ENCODE data around the gene MYOD1.

GRCh38 chr11:17699147-17700114 is 19.9 kb upstream of the MYOD1 start:
- no peak for TF ChIP-seq POLR2A (IDR thresholded peaks at IDR 0.05; ENCODE audit: low read depth)
- TF ChIP-seq, protein P1, sequence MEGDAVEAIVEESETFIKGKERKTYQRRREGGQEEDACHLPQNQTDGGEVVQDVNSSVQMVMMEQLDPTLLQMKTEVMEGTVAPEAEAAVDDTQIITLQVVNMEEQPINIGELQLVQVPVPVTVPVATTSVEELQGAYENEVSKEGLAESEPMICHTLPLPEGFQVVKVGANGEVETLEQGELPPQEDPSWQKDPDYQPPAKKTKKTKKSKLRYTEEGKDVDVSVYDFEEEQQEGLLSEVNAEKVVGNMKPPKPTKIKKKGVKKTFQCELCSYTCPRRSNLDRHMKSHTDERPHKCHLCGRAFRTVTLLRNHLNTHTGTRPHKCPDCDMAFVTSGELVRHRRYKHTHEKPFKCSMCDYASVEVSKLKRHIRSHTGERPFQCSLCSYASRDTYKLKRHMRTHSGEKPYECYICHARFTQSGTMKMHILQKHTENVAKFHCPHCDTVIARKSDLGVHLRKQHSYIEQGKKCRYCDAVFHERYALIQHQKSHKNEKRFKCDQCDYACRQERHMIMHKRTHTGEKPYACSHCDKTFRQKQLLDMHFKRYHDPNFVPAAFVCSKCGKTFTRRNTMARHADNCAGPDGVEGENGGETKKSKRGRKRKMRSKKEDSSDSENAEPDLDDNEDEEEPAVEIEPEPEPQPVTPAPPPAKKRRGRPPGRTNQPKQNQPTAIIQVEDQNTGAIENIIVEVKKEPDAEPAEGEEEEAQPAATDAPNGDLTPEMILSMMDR (IDR thresholded peaks at IDR 0.05), result no peak
- TF ChIP-seq EP300 (IDR thresholded peaks at IDR 0.05), result no peak

Data from esophagus muscularis mucosa (tissue), 4 donors.